AG09309 (cell line): ENCODE results near the gene RYR2.

Experiments
- DNase-seq: peaks from one replicate; pipeline ENCODE4 v3.0.0-alpha.2; 2010; ENCODE audit warnings: low read depth
- H3K4me3 ChIP-seq: 2 replicates; pipeline ENCODE4 v1.5.1; 2011; ENCODE audit warnings: mild to moderate bottlenecking, low read depth, low read length, moderate library complexity; ENCODE audit not compliant: control insufficient read depth
- TF ChIP-seq, protein P1 (sequence below): IDR thresholded peaks from 2 replicates; pipeline ENCODE4 v1.5.1; 2011; ENCODE audit warnings: mild to moderate bottlenecking, low read depth, low read length, inconsistent platforms; ENCODE audit not compliant: insufficient read depth, control insufficient read depth; ENCODE audit errors: missing control alignments

Gene RYR2

DNA sequence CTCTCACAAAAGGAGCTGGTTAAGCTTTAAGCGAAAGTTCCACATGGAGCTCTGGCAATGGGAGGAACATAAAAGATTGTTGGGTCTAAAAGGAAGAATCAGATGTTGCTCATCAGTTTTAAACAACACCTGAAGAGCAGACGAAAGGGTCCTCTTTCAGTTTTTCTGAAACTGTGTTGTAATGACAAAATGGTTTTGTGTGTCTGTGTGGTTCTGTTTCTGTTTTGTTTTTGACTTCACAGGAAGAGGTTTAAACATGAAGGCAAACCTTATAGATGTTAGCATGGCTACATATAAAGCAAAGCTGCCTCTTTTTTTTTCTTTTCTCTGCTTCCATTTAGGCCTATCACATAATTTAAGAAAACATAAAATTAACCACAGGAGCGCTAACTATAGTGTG, 712.6 kb downstream of the RYR2 start:
- TF ChIP-seq, protein P1, sequence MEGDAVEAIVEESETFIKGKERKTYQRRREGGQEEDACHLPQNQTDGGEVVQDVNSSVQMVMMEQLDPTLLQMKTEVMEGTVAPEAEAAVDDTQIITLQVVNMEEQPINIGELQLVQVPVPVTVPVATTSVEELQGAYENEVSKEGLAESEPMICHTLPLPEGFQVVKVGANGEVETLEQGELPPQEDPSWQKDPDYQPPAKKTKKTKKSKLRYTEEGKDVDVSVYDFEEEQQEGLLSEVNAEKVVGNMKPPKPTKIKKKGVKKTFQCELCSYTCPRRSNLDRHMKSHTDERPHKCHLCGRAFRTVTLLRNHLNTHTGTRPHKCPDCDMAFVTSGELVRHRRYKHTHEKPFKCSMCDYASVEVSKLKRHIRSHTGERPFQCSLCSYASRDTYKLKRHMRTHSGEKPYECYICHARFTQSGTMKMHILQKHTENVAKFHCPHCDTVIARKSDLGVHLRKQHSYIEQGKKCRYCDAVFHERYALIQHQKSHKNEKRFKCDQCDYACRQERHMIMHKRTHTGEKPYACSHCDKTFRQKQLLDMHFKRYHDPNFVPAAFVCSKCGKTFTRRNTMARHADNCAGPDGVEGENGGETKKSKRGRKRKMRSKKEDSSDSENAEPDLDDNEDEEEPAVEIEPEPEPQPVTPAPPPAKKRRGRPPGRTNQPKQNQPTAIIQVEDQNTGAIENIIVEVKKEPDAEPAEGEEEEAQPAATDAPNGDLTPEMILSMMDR = no peak
- no peak overlapping the region for H3K4me3 ChIP-seq
- no peak for DNase-seq

DNA sequence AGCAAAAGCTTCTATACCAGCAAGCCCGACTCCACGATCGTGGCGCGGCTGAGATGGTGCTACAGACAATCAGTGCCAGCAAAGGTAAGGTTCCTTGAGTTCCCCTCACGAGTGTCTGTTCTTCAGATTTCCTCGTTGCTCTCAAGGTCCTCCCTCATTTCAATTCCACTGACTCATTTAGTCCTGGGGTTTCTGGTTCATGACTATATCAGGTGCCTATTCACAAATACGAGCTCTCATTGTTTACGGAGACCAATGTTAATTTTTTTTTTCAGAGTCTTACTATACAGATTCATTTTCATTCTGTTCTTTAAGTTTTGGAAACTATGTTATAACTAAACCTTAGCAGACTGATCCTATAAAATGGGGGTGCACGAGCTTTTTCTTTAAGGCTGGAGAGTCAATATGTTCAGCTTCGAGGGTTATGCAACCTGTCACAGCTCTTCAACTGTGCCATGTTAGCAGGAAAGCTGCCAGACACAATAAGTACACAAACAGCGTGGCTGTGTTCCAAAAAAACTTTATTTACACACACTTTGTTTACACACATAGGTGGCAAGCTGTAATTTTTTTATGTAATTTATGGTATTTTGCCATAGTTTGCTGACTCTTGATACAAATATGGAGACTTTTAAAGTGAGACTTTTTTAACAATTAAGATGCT, 714.5 kb downstream of the RYR2 start:
- TF ChIP-seq, protein P1 = no peak
- no peak for DNase-seq

DNA sequence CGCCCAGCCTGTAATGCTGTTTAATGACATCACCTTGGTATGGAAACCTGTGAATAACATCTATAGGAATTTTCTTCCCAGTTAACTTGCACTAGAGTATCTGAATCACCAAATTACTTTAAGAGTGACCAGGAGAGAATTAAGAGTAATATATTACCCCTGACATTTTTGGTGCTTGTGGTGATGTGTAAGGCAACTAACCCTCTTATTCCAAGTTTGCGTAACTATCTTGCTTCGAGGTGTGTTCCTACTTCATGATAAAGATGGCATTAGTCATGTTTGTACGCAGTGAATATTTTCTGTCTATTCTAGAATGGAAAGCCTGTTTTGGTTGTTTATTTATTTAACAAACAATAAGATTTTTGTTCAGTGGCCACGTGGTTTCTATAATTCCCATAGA, 717.4 kb downstream of the RYR2 start:
- no peak for DNase-seq
- H3K4me3 ChIP-seq = no peak overlapping the region
- TF ChIP-seq, protein P1 = no peak

More for the DNA sequence above, 714.5 kb downstream of the RYR2 start:
- H3K4me3 ChIP-seq = no peak overlapping the region

DNA sequence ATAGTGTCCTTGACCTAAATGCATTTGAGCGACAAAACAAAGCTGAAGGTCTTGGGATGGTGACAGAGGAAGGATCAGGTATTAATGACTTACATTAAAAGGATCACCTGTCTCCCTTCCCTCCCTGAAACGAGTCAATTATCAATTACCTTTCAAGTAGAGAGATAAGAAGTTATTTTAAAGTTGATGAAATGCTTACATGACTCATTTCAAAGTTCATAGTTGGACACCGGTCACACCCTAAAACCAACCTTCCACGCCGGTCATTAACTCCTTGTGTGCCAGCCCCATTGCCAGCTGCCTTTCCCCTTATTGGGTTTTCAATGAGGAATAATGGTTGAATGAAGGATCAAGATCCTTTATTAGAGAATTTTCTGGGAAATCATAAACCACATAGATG, 719.0 kb downstream of the RYR2 start:
- H3K4me3 ChIP-seq = no peak overlapping the region
- DNase-seq = no peak
- TF ChIP-seq, protein P1 = no peak

DNA sequence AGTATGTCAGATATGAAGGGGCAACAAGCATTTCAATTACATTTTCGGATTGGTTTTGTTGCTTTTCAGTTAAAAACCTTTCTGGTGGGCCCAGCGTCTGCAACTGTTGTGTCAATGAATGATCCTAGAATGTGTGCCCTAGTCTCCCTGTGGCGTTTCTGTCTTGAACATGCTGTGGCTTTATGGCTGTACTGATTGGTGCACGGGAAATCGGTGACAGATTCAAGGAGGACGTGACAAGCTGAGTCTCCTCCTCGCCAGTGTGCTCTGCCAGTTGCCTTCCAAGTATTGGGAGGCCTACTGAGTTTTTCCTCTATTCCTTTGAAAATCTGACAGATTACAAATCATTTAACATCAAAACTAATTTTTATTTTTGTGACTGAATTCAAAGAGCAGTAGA, 721.2 kb downstream of the RYR2 start:
- no peak overlapping the region for H3K4me3 ChIP-seq
- TF ChIP-seq, protein P1 = no peak
- DNase-seq = no peak

DNA sequence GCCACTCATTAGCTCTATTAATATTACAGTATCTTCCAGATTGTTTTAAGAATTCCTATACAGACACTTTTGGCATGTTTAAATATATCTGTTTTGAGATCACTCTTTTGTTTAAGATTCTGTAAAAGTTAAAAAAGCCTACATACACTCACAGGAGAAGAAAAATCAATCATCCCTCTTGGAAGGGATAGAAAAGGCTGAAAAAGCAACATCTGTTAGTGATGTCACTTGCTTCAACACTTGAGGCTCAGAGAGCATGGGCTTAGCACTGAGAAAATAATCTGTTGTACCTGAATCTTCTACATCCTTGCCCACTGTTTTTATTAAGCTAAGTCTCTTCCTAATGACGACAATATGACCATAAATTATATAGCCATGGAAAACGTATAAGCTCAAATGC, 721.8 kb downstream of the RYR2 start:
- no peak for DNase-seq
- TF ChIP-seq, protein P1 = no peak
- H3K4me3 ChIP-seq = no peak overlapping the region

DNA sequence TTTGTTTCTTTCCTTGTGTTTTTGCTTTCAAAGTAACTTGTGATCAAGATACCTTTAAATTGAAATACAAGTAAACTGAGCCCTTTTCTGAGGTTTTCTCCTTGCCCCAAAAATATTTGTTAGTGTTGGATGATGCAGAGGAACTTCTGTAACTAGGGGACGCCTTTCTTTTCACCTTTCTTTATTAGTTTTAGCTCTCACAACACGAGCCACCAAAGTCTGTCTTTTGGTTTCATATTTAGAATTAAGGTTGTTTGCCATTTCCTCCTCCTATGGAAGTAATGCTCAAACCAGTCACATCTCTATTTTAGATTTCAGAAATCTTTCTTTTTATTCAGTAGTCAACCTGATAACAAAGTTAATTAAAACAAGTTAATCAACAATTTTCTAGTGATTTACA, 727.9 kb downstream of the RYR2 start:
- DNase-seq = no peak
- TF ChIP-seq, protein P1 = no peak
- H3K4me3 ChIP-seq = no peak overlapping the region
